GM21717 (cell line): ENCODE data around the gene TOM1L1.

Experiments used
- ATAC-seq: cut with Tn5 transposase; IDR thresholded peaks from one replicate; pipeline ENCODE4 v1.9.1; 2021; ENCODE audit warnings: mild to moderate bottlenecking, moderate library complexity; ENCODE audit not compliant: unreplicated experiment

Gene TOM1L1

GRCh38 chr17:54892360-54892759, 8.3 kb upstream of the TOM1L1 start:
- ATAC-seq = no peak

DNA sequence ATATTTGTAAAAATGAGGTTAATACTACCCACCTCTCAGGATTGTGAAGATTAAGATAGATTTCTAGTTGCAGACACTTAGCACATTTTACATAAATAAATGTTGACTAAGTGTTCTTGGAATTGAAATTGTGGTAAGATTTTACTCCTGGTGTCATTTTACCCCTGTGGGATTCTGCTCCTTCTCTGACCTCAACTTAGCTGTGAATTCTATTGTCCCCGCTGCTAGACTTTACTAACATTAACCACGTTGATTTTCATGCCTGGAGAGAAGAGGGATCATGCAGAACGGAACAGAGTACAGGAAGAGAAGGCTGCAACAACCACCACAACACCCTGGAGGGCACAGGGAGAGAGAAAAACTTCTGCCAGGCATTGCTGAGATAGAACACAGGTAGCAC, 2.1 kb upstream of the TOM1L1 start:
- no peak for ATAC-seq

GRCh38 chr17:54899201-54899600, 1.5 kb upstream of the TOM1L1 start:
- ATAC-seq = no peak

DNA sequence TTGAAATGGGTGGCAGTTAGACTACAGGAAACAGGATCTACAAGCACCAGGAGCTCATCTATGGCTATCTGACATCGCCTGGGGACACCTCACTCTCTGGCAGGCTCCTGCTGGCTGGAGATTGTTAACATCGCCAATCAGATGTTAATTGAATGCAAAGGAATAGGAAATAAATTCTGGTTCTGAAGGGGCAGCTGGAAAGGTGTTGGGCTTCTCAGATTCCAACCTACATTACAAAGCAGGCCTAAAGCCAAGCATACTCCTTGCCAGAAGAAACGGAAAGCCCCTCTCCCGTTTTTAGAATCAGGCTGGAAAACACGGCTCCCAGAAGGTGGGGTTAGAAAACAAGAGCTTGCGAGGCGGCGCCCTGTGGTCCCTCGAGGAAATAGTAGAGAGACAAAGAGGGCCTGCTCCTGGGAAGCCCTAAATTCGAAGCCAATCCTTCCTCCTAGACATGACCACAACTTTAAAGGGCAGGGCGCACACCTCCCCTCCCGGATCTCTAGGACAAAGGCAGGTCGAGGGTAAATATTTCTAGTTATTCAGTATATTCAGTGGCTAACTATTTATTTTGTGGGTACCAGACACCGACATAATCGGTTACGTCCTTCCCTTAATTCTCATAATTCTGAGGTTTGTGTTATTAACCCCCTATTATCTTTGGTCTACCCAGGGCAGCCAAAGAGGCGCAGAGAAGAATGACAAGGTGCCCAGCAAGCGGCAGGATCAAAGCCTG, 763 bp upstream of the TOM1L1 start:
- ATAC-seq = no peak

DNA sequence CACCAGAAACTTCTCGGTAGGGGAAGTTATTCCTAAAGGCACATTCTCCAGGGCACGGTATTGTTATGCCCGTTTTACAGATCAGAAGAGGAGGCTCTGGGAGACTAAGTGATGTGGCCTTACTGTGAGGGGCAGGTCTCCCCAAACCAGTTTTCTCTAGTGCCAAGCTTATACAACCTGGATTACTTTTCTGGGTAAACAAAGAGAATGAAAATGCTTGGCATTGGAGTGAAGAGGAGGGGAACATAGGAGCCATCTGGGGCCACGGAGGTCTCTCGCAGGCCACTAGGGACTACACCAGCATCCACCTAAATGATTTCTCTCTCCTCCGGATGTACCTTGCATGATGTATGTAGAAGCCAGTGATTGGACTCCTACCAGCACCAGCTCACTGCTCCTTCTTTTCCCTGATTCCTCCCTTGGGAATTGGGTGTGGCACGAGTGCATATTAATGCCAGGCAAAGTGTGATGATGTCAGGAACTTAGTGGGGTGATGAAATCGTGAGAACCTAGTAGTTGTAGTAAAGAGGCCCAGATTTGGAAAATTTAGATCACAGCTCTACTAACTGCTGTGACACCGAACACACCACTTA, 674 bp downstream of the TOM1L1 start:
- ATAC-seq = no peak

DNA sequence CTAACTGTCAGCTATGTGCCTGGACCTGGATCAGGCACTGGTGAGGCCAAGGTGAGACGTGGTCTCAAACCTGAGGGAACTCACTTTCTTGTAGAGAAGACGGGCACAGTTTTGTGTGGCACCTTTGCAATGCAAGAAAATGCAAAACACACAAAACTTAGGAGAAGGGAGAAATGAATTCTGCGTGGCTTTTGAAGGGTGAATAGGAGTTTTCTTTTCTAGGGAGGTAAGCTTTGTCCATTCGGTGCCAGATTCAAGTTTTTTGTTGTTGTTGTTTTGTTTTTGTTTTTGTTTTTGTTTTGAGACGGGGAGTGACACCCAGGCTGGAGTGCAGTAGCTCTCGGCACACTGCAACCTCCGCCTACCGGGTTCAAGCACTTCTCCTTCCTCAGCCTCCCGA, 1.4 kb downstream of the TOM1L1 start:
- ATAC-seq = no peak

DNA sequence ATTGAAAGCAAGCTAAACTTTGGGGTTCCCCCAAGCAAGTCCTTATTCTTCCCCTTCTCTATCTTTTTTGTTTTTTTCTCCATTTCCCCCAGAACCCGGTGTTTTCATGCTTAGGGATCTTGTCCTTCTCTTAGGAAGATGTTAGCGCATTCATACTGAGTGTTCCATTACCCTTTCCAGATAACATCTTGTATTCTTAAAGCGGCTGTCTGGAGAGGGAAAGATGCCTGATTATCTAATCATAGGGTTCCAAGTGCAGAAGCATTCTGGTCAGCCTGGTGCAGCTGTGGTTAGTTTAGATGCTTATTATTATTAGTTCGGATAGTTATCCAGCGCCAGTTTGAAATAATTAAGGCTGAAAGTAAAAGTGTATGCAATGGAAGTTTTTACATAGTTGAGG, 2.0 kb downstream of the TOM1L1 start:
- no peak for ATAC-seq

GRCh38 chr17:54903375-54903774, 2.7 kb downstream of the TOM1L1 start:
- ATAC-seq = no peak

- ATAC-seq = no peak
Measured at GRCh38 chr17:54906683-54907082, 6.0 kb downstream of the TOM1L1 start.

DNA sequence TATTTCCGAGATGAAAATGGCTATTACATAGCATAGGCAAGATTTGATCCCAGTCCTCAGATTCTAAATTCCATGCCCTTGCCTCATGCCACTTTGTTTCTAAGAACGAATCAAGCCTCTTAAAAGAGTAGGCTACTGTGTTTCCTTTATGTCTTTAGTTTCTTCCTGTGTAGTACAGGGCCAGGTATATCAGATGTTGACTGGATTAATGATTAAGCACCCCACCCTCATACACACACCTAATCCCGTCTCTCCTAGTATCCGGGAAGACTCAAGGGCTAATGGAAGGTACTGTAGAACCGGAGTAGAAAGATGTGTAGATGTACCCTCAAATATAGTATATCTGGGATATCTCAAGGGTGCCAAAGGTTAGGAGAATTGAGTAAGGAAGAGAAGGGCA, 6.7 kb downstream of the TOM1L1 start:
- ATAC-seq = no peak

DNA sequence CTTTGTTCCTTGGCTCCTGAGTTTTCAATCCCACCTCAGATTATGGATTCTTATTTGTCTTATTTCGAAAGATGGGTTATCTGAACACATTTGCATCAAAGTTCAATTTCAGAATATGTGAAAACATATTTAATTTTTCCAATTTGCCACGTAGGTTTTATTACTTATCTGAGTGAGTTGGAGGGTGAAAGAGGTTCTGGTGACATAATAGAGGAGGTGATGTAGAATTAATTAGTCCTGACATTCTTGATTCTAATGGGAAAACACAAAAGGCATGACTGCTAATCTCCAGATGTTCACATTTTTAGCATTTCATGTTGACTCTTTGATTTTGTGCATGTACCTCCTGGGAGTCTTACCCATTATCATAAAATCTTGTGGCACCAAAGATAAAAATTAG, 9.1 kb downstream of the TOM1L1 start:
- no peak for ATAC-seq

GRCh38 chr17:54916721-54917120, 16.1 kb downstream of the TOM1L1 start:
- ATAC-seq = no peak

GRCh38 chr17:54919425-54919824, 18.8 kb downstream of the TOM1L1 start:
- ATAC-seq = no peak

DNA sequence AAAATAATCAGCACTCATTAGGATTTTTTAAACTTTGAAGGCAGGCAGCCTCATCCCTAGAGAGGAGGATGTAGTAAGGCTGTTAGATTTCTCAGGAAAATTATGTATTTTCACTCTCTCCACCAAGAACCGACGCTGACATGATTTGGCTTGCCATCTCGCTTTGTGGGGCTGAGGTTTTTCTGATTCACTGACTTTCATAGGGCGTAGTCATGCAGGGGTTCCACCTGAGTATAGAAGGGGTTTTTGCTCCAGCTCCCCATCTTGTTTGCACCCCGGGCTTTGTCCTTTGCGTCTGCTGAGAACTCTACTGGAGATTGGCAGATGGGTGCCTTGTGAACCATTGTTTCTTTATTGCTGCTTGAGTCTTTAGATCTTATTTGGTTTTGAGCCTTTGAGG, 20.2 kb downstream of the TOM1L1 start:
- no peak for ATAC-seq

GRCh38 chr17:54924405-54924804, 23.8 kb downstream of the TOM1L1 start:
- no peak for ATAC-seq

DNA sequence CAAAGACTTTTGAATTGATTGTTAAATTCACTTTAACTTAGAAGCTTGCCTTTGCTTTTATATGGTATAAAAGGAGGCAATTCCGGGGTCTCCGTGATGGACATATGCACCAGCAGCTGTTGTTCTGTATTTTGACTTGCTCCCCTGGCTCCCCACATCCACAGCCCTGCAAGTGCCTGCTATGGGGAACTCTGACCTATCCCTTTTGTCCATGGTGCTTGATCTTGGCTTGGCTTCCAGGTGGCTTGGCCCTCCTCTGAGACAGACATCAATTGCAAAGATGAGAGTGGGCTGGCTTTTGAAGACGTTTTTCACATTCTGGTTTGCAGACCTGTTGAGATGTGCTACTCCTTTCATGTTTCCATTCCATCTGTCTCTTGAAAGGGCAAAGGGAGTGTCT, 26.9 kb downstream of the TOM1L1 start:
- ATAC-seq = no peak

GRCh38 chr17:54932711-54933110, 32.1 kb downstream of the TOM1L1 start:
- ATAC-seq = no peak

DNA sequence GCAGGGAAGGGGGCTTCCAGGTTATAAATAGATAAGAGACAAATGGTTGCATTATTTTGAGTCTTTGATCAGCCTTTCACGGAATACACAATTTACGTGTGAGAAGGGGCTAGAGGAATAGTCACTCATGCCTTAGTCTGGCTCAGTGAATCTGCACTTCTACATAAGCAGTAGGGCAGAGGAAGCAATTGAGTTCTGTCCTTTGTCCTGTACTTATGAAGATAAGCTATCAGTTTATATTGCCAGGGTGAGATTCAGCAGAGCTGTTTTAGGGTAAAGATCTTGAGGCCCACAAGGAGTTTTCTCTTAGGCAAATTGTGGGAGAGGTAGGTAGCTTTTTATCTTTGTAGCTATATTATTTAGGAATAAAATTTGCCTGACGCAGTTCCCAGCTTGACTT, 33.3 kb downstream of the TOM1L1 start:
- no peak for ATAC-seq

DNA sequence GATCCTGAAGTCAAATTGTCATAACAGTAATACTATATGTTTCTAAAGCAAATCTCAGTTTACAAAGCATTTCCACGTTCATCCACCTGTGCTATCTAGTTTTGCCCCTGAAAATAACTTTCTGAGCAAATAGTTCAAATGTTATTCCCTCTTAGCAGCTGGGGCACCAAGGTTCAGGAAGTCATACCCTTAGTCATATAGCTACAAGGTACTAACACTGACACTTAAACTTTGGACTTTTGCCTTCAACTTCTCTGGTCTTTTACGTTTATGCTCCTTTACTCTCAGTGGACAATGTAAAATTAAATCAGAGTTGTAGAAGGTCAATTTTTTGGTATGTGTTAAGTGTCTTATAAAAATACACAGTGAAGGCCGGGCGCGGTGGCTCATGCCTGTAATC, 34.8 kb downstream of the TOM1L1 start:
- no peak for ATAC-seq

- no peak for ATAC-seq
Measured at GRCh38 chr17:54937018-54937417, 36.4 kb downstream of the TOM1L1 start.

GRCh38 chr17:54937426-54937825, 36.8 kb downstream of the TOM1L1 start:
- no peak for ATAC-seq

DNA sequence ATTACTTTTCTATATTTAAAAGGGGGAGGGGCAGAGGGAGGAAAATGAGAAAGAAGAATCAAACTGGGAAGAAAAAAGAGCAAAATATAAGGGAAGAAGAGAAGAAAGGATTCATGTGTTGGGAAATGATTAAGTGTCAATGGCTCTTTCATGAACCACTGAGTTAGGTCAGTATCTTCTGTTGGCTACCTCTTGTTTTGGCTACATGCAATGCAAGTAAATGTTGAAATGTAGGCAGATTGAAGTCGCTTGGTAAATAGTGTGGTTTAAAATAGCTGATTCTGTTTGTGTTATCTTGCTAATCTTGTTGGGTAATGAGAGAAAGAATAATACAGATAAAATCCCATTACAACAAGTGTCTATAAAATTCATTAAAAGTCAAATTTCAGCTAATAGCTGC, 40.6 kb downstream of the TOM1L1 start:
- no peak for ATAC-seq

GRCh38 chr17:54944796-54945195, 44.1 kb downstream of the TOM1L1 start:
- ATAC-seq = no peak
